Natural killer cell treated with Interleukin-12 subunit alpha and Interleukin-12 subunit beta and Interleukin-15 and Interleukin-18, amount 100 ng/mL, for 72 hours (primary cell): ENCODE measurements around the gene CCNB1. TPM values are rescaled to one million over a fixed set of nuclear protein-coding genes. Genes with fewer than 3 reads are reported as not detected.
A peak's percentile ranks its signal among the peaks of the same experiment; 100 is the strongest.
"Not testable (repeated sequence)": the region's sequence is repeated elsewhere in the genome, so short reads cannot be mapped to it uniquely, and the experiment has no call there.

Experiments used
- ATAC-seq, 2 donors: fragments of 150-1000 bp; cut with Tn5 transposase in 1 of 2; sonication (Bioruptor Pico), chemical (Tn5 transposase) in 1 of 2; 2 replicates each; pipeline ENCODE4 v1.10.0; 2021
- DNase-seq: peaks from one replicate; pipeline ENCODE4 v3.0.0; 2022; ENCODE audit warnings: low spot score
- H3K27ac Mint-ChIP-seq, 2 donors: 1 replicate in 1 of 2; 2 replicates in 1 of 2; pipeline ENCODE4 v1.8.0; 2022; ENCODE audit warnings: mixed read lengths in 2 of 2, mild to moderate bottlenecking in 1 of 2, moderate library complexity in 1 of 2
- H3K27me3 Mint-ChIP-seq, 2 donors: 1 replicate in 1 of 2; 2 replicates in 1 of 2; pipeline ENCODE4 v1.8.0; 2022; ENCODE audit warnings: mixed read lengths in 2 of 2
- H3K36me3 Mint-ChIP-seq: one replicate; pipeline ENCODE4 v1.8.0; 2022; ENCODE audit warnings: mixed read lengths
- H3K4me1 Mint-ChIP-seq, 2 donors: 1 replicate in 1 of 2; 2 replicates in 1 of 2; pipeline ENCODE4 v1.8.0; 2022; ENCODE audit warnings: low read depth in 2 of 2, mixed read lengths in 2 of 2, mild to moderate bottlenecking in 1 of 2
- H3K4me3 Mint-ChIP-seq: one replicate; pipeline ENCODE4 v1.8.0; 2022; ENCODE audit warnings: mixed read lengths
- H3K9me3 Mint-ChIP-seq: 2 replicates; pipeline ENCODE4 v1.8.0; 2022; ENCODE audit warnings: mixed read lengths
- total RNA-seq, 2 donors: library from RNA; stranded (reverse); gene quantifications; one replicate each; pipeline ENCODE4 v1.2.3, GENCODE V29; 2022

CCNB1 gene
- total RNA-seq, 2 donors from 2014 or later: 114 to 163 TPM

- DNase-seq (no peak), ATAC-seq (no peak)
- no peak overlapping the region for H3K4me3 Mint-ChIP-seq
- no peaks in the 10 kb centered on the region for H3K4me1 Mint-ChIP-seq
- H3K36me3 Mint-ChIP-seq: no peaks in the 10 kb centered on the region
- H3K9me3 Mint-ChIP-seq: no peaks in the 10 kb centered on the region
- no peaks in the 10 kb centered on the region for H3K27me3 Mint-ChIP-seq
- H3K27ac Mint-ChIP-seq: no peak overlapping the region
Observed at GRCh38 chr5:69152731-69153130, 14.2 kb upstream of the CCNB1 start.

GRCh38 chr5:69156456-69156855 lies 10.5 kb upstream of the CCNB1 start:
- DNase-seq: no peak
- Mint-ChIP-seq H3K27ac (no peak overlapping the region), H3K36me3 (no peaks in the 10 kb centered on the region), H3K4me1 (no peaks in the 10 kb centered on the region), H3K27me3 (no peaks in the 10 kb centered on the region), H3K9me3 (no peaks in the 10 kb centered on the region), H3K4me3 (no peak overlapping the region)
- ATAC-seq: no peak

- Mint-ChIP-seq H3K27me3 (no peaks in the 10 kb centered on the region), H3K4me1 (no peaks in the 10 kb centered on the region), H3K36me3 (no peaks in the 10 kb centered on the region), H3K27ac (no peak overlapping the region), H3K4me3 (no peak overlapping the region), H3K9me3 (no peaks in the 10 kb centered on the region)
- DNase-seq (no peak), ATAC-seq (no peak)
Observed at GRCh38 chr5:69158039-69158438, 8.9 kb upstream of the CCNB1 start.

GRCh38 chr5:69160651-69161050 lies 6.3 kb upstream of the CCNB1 start:
- H3K4me3 Mint-ChIP-seq: no peak overlapping the region
- no peaks in the 10 kb centered on the region for H3K36me3 Mint-ChIP-seq
- no peak for DNase-seq
- no peak overlapping the region for H3K27ac Mint-ChIP-seq
- no peaks in the 10 kb centered on the region for H3K27me3 Mint-ChIP-seq
- peaks cover 0 to 2% of the 10 kb centered on the region in 2 donors for H3K4me1 Mint-ChIP-seq
- no peak for ATAC-seq
- no peaks in the 10 kb centered on the region for H3K9me3 Mint-ChIP-seq

- peaks cover 19 to 25% of the 10 kb centered on the region in 2 donors for H3K4me1 Mint-ChIP-seq
- ATAC-seq (no peak), DNase-seq (no peak)
- peak overlapping the region; percentile 96 for H3K4me3 Mint-ChIP-seq
- peaks cover 1% of the 10 kb centered on the region for H3K36me3 Mint-ChIP-seq
- H3K9me3 Mint-ChIP-seq: no peaks in the 10 kb centered on the region
- peak overlapping the region; percentile 90 to 92 for H3K27ac Mint-ChIP-seq
- H3K27me3 Mint-ChIP-seq: no peaks in the 10 kb centered on the region
Observed at GRCh38 chr5:69167493-69167855, 524 bp downstream of the CCNB1 start.

GRCh38 chr5:69167929-69168328 lies 979 bp downstream of the CCNB1 start:
- Mint-ChIP-seq H3K36me3 (peaks cover 5% of the 10 kb centered on the region), H3K27ac (peak overlapping the region; percentile 90 to 92), H3K27me3 (no peaks in the 10 kb centered on the region), H3K4me3 (peak overlapping the region; percentile 96), H3K4me1 (peaks cover 19 to 25% of the 10 kb centered on the region in 2 donors), H3K9me3 (no peaks in the 10 kb centered on the region)
- no peak for ATAC-seq
- DNase-seq: no peak

GRCh38 chr5:69170495-69170894 lies 3.5 kb downstream of the CCNB1 start:
- Mint-ChIP-seq H3K4me1 (peaks cover 19 to 24% of the 10 kb centered on the region in 2 donors), H3K4me3 (no peak overlapping the region), H3K36me3 (peaks cover 17% of the 10 kb centered on the region), H3K9me3 (no peaks in the 10 kb centered on the region), H3K27ac (no peak overlapping the region), H3K27me3 (no peaks in the 10 kb centered on the region)
- DNase-seq (no peak), ATAC-seq (no peak)

- Mint-ChIP-seq H3K36me3 (peaks cover 17% of the 10 kb centered on the region), H3K4me1 (peaks cover 18 to 20% of the 10 kb centered on the region in 2 donors), H3K4me3 (no peak overlapping the region), H3K27me3 (no peaks in the 10 kb centered on the region), H3K9me3 (no peaks in the 10 kb centered on the region), H3K27ac (no peak overlapping the region)
- DNase-seq (no peak), ATAC-seq (no peak)
Observed at GRCh38 chr5:69170969-69171368, 4.0 kb downstream of the CCNB1 start.

GRCh38 chr5:69181659-69182293 lies 14.8 kb downstream of the CCNB1 start:
- not testable (repeated sequence) for H3K27ac Mint-ChIP-seq, H3K4me1 Mint-ChIP-seq, H3K36me3 Mint-ChIP-seq

GRCh38 chr5:69184621-69185020 lies 17.7 kb downstream of the CCNB1 start:
- H3K36me3 Mint-ChIP-seq: no peaks in the 10 kb centered on the region
- H3K4me3 Mint-ChIP-seq: no peak overlapping the region
- no peaks in the 10 kb centered on the region for H3K27me3 Mint-ChIP-seq
- no peaks in the 10 kb centered on the region for H3K9me3 Mint-ChIP-seq
- H3K4me1 Mint-ChIP-seq: peaks cover 5 to 6% of the 10 kb centered on the region in 2 donors
- DNase-seq (no peak), ATAC-seq (no peak)
- no peak overlapping the region for H3K27ac Mint-ChIP-seq

More at GRCh38 chr5:69181659-69182293, 14.8 kb downstream of the CCNB1 start:
- not testable (repeated sequence) for ATAC-seq, H3K9me3 Mint-ChIP-seq, DNase-seq, H3K4me3 Mint-ChIP-seq, H3K27me3 Mint-ChIP-seq

- H3K36me3 Mint-ChIP-seq: no peaks in the 10 kb centered on the region
- no peak overlapping the region for H3K27ac Mint-ChIP-seq
- no peak overlapping the region for H3K4me3 Mint-ChIP-seq
- ATAC-seq (no peak), DNase-seq (no peak)
- H3K9me3 Mint-ChIP-seq: no peaks in the 10 kb centered on the region
- H3K4me1 Mint-ChIP-seq: peaks cover 9 to 12% of the 10 kb centered on the region in 2 donors
- no peaks in the 10 kb centered on the region for H3K27me3 Mint-ChIP-seq
Observed at GRCh38 chr5:69187342-69187741, 20.4 kb downstream of the CCNB1 start.

GRCh38 chr5:69188811-69189161 lies 21.8 kb downstream of the CCNB1 start:
- H3K4me3 Mint-ChIP-seq: peak overlapping the region; percentile 91
- DNase-seq: no peak
- peaks cover 9 to 12% of the 10 kb centered on the region in 2 donors for H3K4me1 Mint-ChIP-seq
- no peaks in the 10 kb centered on the region for H3K36me3 Mint-ChIP-seq
- no peaks in the 10 kb centered on the region for H3K9me3 Mint-ChIP-seq
- H3K27me3 Mint-ChIP-seq: no peaks in the 10 kb centered on the region
- ATAC-seq: no peak
- peak overlapping the region; percentile 91 to 92 for H3K27ac Mint-ChIP-seq

- ATAC-seq (peak; percentile 95 to 96), DNase-seq (peak; percentile 92)
- H3K9me3 Mint-ChIP-seq: no peaks in the 10 kb centered on the region
- H3K4me3 Mint-ChIP-seq: peak within 1 kb of the TSS; percentile 91
- no peaks in the 10 kb centered on the region for H3K36me3 Mint-ChIP-seq
- no peaks in the 10 kb centered on the region for H3K27me3 Mint-ChIP-seq
- peaks cover 9 to 12% of the 10 kb centered on the region in 2 donors for H3K4me1 Mint-ChIP-seq
- peak within 1 kb of the TSS; percentile 91 to 92 for H3K27ac Mint-ChIP-seq
Observed at GRCh38 chr5:69189162-69190086, 22.5 kb downstream of the CCNB1 start, which contains the start of gene CENPH. CENPH (plus strand) TSS chr5:69189583; CDS start chr5:69189635, 52 bp downstream.

- Mint-ChIP-seq H3K27ac (no peak overlapping the region), H3K9me3 (no peaks in the 10 kb centered on the region), H3K36me3 (no peaks in the 10 kb centered on the region), H3K4me1 (no peaks in the 10 kb centered on the region), H3K4me3 (no peak overlapping the region), H3K27me3 (no peaks in the 10 kb centered on the region)
- DNase-seq (no peak), ATAC-seq (no peak)
Observed at GRCh38 chr5:69202497-69202896, 35.5 kb downstream of the CCNB1 start.
